SK-N-SH treated with all-trans-retinoic acid at 6 μM for 48 hours (cell line): ENCODE data around the gene MRPL41.

Experiments
- BACH2 ChIP-seq: fragments of 250-450 bp; sonication (Bioruptor Pico); IDR thresholded peaks from 2 replicates; pipeline ENCODE4 v1.9.0; 2021; ENCODE audit warnings: mild to moderate bottlenecking, borderline replicate concordance
- CSDC2 ChIP-seq: fragments of 250-450 bp; sonication (Bioruptor Pico); IDR thresholded peaks from 2 replicates; pipeline ENCODE4 v1.5.0; 2020; ENCODE audit warnings: mild to moderate bottlenecking, moderate library complexity
- CSRNP3 ChIP-seq: fragments of 250-450 bp; sonication (Bioruptor Pico); IDR thresholded peaks from 2 replicates; pipeline ENCODE4 v1.5.1; 2021; ENCODE audit warnings: mild to moderate bottlenecking, moderate library complexity
- OSR1 ChIP-seq: fragments of 250-450 bp; sonication (Bioruptor Pico); IDR thresholded peaks from 2 replicates; pipeline ENCODE4 v1.8.0; 2022; ENCODE audit warnings: moderate library complexity, mild to moderate bottlenecking, inconsistent platforms
- TOX ChIP-seq: fragments of 250-450 bp; sonication (Bioruptor Pico); IDR thresholded peaks from 2 replicates; pipeline ENCODE4 v1.8.0; 2021; ENCODE audit warnings: mild to moderate bottlenecking, moderate library complexity, borderline replicate concordance
- ZFP3 ChIP-seq: fragments of 250-450 bp; sonication (Bioruptor Pico); IDR thresholded peaks from 2 replicates; pipeline ENCODE4 v1.5.0; 2020; ENCODE audit warnings: mild to moderate bottlenecking, moderate library complexity
- TF ChIP-seq, protein P1 (sequence below): fragments of 250-450 bp; sonication (Bioruptor Pico); IDR thresholded peaks from 2 replicates; pipeline ENCODE4 v1.5.1; 2020; ENCODE audit warnings: low read depth, mild to moderate bottlenecking, moderate library complexity
- TF ChIP-seq, protein P2 (sequence below): fragments of 250-450 bp; sonication (Bioruptor Pico); IDR thresholded peaks from 2 replicates; pipeline ENCODE4 v1.8.0; 2020; ENCODE audit warnings: mild to moderate bottlenecking, moderate library complexity, borderline replicate concordance

- TF ChIP-seq ZFP3 (no peak), CSDC2 (CRISPR knock-in tag) (no peak), BACH2 (no peak), CSRNP3 (no peak), OSR1 (CRISPR knock-in tag) (no peak), TOX (CRISPR knock-in tag) (no peak)
- TF ChIP-seq, protein P1, sequence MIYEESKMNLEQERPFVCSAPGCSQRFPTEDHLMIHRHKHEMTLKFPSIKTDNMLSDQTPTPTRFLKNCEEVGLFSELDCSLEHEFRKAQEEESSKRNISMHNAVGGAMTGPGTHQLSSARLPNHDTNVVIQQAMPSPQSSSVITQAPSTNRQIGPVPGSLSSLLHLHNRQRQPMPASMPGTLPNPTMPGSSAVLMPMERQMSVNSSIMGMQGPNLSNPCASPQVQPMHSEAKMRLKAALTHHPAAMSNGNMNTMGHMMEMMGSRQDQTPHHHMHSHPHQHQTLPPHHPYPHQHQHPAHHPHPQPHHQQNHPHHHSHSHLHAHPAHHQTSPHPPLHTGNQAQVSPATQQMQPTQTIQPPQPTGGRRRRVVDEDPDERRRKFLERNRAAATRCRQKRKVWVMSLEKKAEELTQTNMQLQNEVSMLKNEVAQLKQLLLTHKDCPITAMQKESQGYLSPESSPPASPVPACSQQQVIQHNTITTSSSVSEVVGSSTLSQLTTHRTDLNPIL, result no peak
- TF ChIP-seq, protein P2, sequence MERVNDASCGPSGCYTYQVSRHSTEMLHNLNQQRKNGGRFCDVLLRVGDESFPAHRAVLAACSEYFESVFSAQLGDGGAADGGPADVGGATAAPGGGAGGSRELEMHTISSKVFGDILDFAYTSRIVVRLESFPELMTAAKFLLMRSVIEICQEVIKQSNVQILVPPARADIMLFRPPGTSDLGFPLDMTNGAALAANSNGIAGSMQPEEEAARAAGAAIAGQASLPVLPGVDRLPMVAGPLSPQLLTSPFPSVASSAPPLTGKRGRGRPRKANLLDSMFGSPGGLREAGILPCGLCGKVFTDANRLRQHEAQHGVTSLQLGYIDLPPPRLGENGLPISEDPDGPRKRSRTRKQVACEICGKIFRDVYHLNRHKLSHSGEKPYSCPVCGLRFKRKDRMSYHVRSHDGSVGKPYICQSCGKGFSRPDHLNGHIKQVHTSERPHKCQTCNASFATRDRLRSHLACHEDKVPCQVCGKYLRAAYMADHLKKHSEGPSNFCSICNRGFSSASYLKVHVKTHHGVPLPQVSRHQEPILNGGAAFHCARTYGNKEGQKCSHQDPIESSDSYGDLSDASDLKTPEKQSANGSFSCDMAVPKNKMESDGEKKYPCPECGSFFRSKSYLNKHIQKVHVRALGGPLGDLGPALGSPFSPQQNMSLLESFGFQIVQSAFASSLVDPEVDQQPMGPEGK (CRISPR knock-in tag), result no peak
These were observed 3.5 kb downstream of the MRPL41 start for GRCh38 chr9:137555179-137555578.
